ENCODE measurements around the gene TF. TPM values are rescaled to one million over a fixed set of nuclear protein-coding genes. Genes with fewer than 3 reads are reported as not detected.
A peak's percentile ranks its signal among the peaks of the same experiment; 100 is the strongest.

The TF gene
- total and polyA plus RNA-seq, 2 of the 8 experiments (the other 6 are each of a cell fraction or from before 2014, with no cell fraction given): 0.02 to 0.26 TPM

GRCh38 chr3:133821767-133822638, 75.8 kb downstream of the TF start (continued):
- TF ChIP-seq CTCF (IDR thresholded peaks at IDR 0.05; ENCODE audit: control extremely low read depth in 1 of 3, insufficient read depth in 1 of 3, low read depth in 1 of 3, low read length in 3 of 3) (peak in 2 of 3 experiments; percentile 35 to 58; a peak in 2 of 4 replicates), FOSL1 (IDR thresholded peaks at IDR 0.05; ENCODE audit: insufficient read depth, low read depth, low read length) (no peak), SP4 (IDR thresholded peaks at IDR 0.05; ENCODE audit: low read length) (no peak), CBX5 (IDR thresholded peaks at IDR 0.05; ENCODE audit: low read depth, low read length) (no peak), BRCA1 (IDR thresholded peaks at IDR 0.05; ENCODE audit: low read depth, low read length) (no peak), CEBPB (IDR thresholded peaks at IDR 0.05; ENCODE audit: low read depth, low read length) (no peak), RXRA (IDR thresholded peaks at IDR 0.05; ENCODE audit: insufficient read depth, low read depth, low read length) (no peak), EGR1 (IDR thresholded peaks at IDR 0.05; ENCODE audit: borderline replicate concordance, low read depth, low read length) (no peak), RAD21 (IDR thresholded peaks at IDR 0.05 in 1 of 2, conservative IDR thresholded peaks at IDR 0.05 in 1 of 2; ENCODE audit: low read depth in 2 of 2, low read length in 2 of 2) (peak; percentile 32 to 49; a peak in 3 of 4 replicates), GABPA (IDR thresholded peaks at IDR 0.05; ENCODE audit: borderline replicate concordance, insufficient read depth, low read length) (no peak), BACH1 (IDR thresholded peaks at IDR 0.05; ENCODE audit: low read length) (no peak), CHD2 (IDR thresholded peaks at IDR 0.05; ENCODE audit: low read length) (no peak), TCF12 (IDR thresholded peaks at IDR 0.05; ENCODE audit: low read depth, low read length) (no peak), HDAC2 (IDR thresholded peaks at IDR 0.05; ENCODE audit: borderline replicate concordance in 1 of 2, low read depth in 2 of 2, low read length in 2 of 2) (no peak), JUN (IDR thresholded peaks at IDR 0.05; ENCODE audit: low read depth, low read length) (peak; percentile 30; the same call in 1 of the 2 replicates), MAX (IDR thresholded peaks at IDR 0.05) (no peak), SRF (IDR thresholded peaks at IDR 0.05; ENCODE audit: low read depth, low read length) (no peak), POLR2A (IDR thresholded peaks at IDR 0.05; ENCODE audit: control extremely low read depth in 1 of 2, low read depth in 2 of 2, low read length in 2 of 2) (no peak)
